ENCODE results near the gene SUGP2.

The SUGP2 gene

DNA sequence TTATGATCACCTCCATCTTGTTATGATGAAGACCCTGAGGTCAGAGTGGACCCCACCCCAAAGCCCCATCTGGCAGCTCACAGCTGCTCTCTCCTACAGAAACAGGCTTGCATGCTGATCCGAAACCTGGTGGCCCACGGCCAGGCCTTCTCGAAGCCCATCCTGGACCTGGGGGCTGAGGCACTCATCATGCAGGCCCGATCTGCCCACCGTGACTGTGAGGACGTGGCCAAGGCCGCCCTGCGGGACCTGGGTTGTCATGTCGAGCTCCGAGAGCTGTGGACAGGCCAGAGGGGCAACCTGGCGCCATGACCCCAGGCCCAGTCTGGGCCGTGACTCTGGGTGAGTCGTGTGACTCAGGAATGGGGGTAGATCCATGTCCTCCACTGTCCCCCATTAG is 24.0 kb upstream of the SUGP2 start:
- peaks cover 63% of the 10 kb centered on the region for H3K36me3 ChIP-seq (ENCODE audit: control insufficient read depth, insufficient read depth, low read length, severe bottlenecking)

DNA sequence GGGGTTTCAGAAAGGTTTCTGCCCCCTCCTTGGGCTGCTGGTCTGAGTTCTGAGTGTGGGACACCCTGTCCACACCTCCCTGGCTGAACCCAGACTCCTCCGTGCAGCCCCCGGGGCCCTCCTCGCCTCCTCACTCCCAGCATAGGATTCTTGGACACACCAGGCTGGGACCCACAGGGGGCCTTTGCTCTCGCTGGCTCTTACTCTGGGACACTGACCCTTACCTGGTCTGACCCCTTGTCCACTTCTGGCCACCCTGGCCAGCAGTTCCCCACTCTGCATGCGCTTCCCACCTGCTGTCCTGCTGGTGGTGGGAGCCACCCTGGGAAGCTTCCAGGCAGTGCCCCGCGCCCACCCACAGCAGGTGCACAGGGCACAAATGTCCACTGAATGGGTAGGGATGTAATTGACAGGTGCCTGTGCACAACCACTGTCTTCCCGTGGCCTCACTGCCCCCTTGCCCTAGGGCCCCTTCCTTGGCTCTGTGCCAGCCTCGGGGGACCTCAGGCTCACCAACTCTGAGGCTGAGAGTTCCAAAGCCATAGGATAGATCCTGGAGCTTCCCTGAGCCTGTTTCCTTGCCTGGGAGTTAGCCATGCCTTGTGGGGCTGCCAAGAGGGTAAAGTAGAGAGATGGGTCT is 23.4 kb upstream of the SUGP2 start:
- H3K4me3 ChIP-seq (ENCODE audit: low read length): no peak overlapping the region
- no peak for DNase-seq (ENCODE audit: low read depth)
- peaks cover 13% of the 10 kb centered on the region for H3K4me1 ChIP-seq (ENCODE audit: control insufficient read depth, insufficient read depth, low read length)
- no peak overlapping the region for H3K9ac ChIP-seq (ENCODE audit: low read length)
- no peaks in the 10 kb centered on the region for H3K27me3 ChIP-seq (replicated peaks; ENCODE audit: control insufficient read depth, insufficient read depth, low read length)
- no peaks in the 10 kb centered on the region for H3K9me3 ChIP-seq (ENCODE audit: control insufficient read depth, low read length)
- peaks cover 68% of the 10 kb centered on the region for H3K36me3 ChIP-seq (ENCODE audit: control insufficient read depth, insufficient read depth, low read length, severe bottlenecking)

More for the DNA sequence above, 24.0 kb upstream of the SUGP2 start:
- no peak for DNase-seq (ENCODE audit: low read depth)
- peaks cover 13% of the 10 kb centered on the region for H3K4me1 ChIP-seq (ENCODE audit: control insufficient read depth, insufficient read depth, low read length)
- H3K9ac ChIP-seq (ENCODE audit: low read length): no peak overlapping the region
- H3K27me3 ChIP-seq (replicated peaks; ENCODE audit: control insufficient read depth, insufficient read depth, low read length): no peaks in the 10 kb centered on the region
- H3K9me3 ChIP-seq (ENCODE audit: control insufficient read depth, low read length): no peaks in the 10 kb centered on the region
- H3K4me3 ChIP-seq (ENCODE audit: low read length): no peak overlapping the region

DNA sequence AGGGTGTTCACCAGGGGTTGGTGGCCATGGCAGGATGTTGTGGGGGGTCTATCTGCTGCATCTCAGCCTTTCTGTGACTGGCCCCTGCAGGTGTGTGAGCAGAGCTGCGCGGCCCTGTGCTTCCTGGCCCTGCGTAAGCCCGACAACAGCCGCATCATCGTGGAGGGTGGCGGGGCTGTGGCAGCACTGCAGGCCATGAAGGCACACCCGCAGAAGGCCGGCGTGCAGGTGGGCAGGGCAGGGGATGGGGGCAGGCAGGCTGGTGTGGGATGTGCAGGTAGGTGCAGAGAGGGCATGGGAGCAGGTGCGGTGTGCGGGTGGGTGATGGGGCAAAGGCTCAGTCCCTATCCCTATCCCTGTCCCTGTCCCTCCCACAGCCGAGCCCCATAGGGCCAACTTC is 22.4 kb upstream of the SUGP2 start:
- H3K4me3 ChIP-seq (ENCODE audit: low read length): no peak overlapping the region
- DNase-seq (ENCODE audit: low read depth): no peak
- peaks cover 10% of the 10 kb centered on the region for H3K4me1 ChIP-seq (ENCODE audit: control insufficient read depth, insufficient read depth, low read length)
- H3K27me3 ChIP-seq (replicated peaks; ENCODE audit: control insufficient read depth, insufficient read depth, low read length): no peaks in the 10 kb centered on the region
- H3K36me3 ChIP-seq (ENCODE audit: control insufficient read depth, insufficient read depth, low read length, severe bottlenecking): peaks cover 78% of the 10 kb centered on the region
- H3K9me3 ChIP-seq (ENCODE audit: control insufficient read depth, low read length): no peaks in the 10 kb centered on the region
- H3K9ac ChIP-seq (ENCODE audit: low read length): no peak overlapping the region

DNA sequence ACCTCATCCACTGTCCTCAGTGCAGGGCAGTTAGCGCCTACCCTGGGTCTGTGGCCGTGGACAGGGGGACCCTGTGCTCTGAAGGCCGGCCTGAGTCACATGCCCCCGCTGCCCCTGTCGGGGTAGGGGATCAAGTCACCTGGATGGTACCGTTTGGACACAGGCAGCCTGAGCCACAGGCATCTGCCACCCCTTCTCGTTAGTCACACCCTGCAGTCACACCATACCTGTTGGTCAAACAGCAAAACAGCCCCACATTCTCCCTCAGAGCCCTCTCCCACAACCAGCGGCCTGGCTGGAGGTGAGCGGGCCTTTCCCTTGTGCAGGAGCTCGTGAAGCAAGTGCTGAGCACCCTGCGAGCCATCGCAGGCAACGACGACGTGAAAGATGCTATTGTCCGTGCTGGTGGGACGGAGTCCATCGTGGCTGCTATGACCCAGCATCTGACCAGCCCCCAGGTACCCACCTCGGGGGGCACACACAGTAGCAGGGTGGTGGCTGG is 21.7 kb upstream of the SUGP2 start:
- Histone ChIP-seq H3K4me1 (ENCODE audit: control insufficient read depth, insufficient read depth, low read length) (peaks cover 10% of the 10 kb centered on the region), H3K9ac (ENCODE audit: low read length) (no peak overlapping the region), H3K9me3 (ENCODE audit: control insufficient read depth, low read length) (no peaks in the 10 kb centered on the region), H3K4me3 (ENCODE audit: low read length) (no peak overlapping the region), H3K36me3 (ENCODE audit: control insufficient read depth, insufficient read depth, low read length, severe bottlenecking) (peaks cover 78% of the 10 kb centered on the region), H3K27me3 (replicated peaks; ENCODE audit: control insufficient read depth, insufficient read depth, low read length) (no peaks in the 10 kb centered on the region)
- DNase-seq (ENCODE audit: low read depth): no peak

DNA sequence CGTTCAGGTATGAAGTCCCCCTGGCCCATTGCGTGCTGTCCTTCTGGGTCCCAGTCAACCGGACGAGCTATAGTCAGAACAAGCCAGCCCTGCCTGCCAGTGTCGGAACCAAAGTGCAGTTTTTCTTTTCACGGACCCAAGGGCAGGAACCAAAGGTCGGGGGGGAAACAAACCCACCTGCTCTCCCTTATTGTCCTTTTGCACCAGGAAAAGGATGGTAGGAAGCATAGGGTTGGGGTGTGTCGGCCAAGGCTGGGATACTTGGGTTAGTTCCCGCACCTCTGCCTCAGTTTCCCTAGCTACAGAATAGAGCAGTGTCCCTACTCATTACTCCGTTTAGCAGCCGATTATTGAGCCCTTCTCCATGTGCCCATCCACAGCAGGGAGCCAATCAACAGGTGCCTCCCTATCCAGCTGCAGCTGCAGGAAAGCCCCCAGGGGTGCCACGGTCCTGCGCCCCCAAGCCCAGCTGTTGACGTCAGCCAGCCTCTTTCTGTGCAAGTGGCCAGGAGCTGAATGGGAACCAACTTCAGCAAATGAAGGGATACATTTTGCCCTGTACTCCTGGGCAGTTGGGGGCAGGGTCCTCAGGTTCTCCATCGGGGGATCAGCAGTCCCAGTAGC is 21.1 kb upstream of the SUGP2 start:
- no peak overlapping the region for H3K9ac ChIP-seq (ENCODE audit: low read length)
- peaks cover 74% of the 10 kb centered on the region for H3K36me3 ChIP-seq (ENCODE audit: control insufficient read depth, insufficient read depth, low read length, severe bottlenecking)
- H3K4me3 ChIP-seq (ENCODE audit: low read length): no peak overlapping the region
- peaks cover 8% of the 10 kb centered on the region for H3K4me1 ChIP-seq (ENCODE audit: control insufficient read depth, insufficient read depth, low read length)
- H3K27me3 ChIP-seq (replicated peaks; ENCODE audit: control insufficient read depth, insufficient read depth, low read length): no peaks in the 10 kb centered on the region
- no peak for DNase-seq (ENCODE audit: low read depth)
- no peaks in the 10 kb centered on the region for H3K9me3 ChIP-seq (ENCODE audit: control insufficient read depth, low read length)

DNA sequence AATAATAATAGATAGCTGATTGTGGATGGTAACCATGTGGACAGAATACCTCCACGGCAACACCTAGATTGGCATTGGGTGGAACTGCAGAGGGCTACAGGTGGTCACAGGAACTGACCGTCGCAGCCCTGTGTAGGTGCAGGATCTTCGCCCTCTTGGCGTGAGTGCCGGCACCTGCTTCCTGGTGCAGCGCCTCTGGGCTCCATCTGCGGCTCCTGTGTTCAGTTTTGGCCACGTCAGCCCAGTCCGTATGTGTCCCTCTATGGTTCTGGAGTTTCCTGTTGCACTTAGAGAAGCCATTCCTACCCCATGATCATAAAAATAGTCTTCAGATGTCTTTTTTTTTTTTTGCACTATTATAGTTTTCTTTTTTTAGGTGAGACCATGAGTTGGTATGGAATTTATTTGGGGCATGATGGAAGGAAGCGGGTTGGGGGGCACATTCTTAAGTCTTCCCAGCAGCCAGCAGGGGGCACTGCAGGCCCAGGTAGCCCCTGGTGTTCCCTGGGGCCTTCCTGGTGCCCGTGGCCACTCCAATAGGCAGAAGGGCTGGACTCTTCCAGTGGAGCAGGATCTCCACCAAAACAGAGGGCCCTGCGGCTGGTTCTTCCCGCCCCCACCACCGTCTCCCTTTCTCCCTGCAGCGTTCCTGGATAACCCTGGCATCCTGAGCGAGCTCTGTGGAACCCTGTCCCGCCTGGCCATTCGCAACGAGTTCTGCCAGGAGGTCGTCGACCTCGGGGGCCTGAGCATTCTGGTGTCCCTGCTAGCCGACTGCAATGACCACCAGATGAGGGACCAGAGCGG is 20.4 kb upstream of the SUGP2 start:
- DNase-seq (ENCODE audit: low read depth): peak; percentile 61
- H3K36me3 ChIP-seq (ENCODE audit: control insufficient read depth, insufficient read depth, low read length, severe bottlenecking): peaks cover 67% of the 10 kb centered on the region
- no peaks in the 10 kb centered on the region for H3K9me3 ChIP-seq (ENCODE audit: control insufficient read depth, low read length)
- no peaks in the 10 kb centered on the region for H3K27me3 ChIP-seq (replicated peaks; ENCODE audit: control insufficient read depth, insufficient read depth, low read length)
- no peak overlapping the region for H3K9ac ChIP-seq (ENCODE audit: low read length)
- H3K4me1 ChIP-seq (ENCODE audit: control insufficient read depth, insufficient read depth, low read length): peaks cover 3% of the 10 kb centered on the region
- no peak overlapping the region for H3K4me3 ChIP-seq (ENCODE audit: low read length)

DNA sequence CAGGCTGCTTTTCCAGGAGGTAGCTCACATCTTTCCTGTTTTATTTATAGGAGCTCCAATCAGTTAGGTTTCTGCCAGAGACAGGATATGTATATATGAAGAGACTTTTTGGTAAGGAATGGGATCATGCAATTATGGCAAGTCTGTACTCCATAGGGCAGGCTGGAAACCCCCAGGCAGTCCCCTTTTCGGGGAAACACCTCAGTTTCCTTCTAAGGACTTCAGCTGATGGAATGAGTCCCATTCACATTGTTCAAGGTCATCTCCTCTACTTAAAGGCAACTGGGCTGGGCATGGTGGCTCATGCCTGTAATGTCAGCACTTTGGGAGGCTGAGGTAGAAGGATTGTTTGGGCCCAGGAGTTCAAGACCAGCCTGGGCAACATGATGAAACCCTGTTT is 19.6 kb upstream of the SUGP2 start:
- no peaks in the 10 kb centered on the region for H3K9me3 ChIP-seq (ENCODE audit: control insufficient read depth, low read length)
- no peak overlapping the region for H3K9ac ChIP-seq (ENCODE audit: low read length)
- H3K4me1 ChIP-seq (ENCODE audit: control insufficient read depth, insufficient read depth, low read length): peaks cover 3% of the 10 kb centered on the region
- no peak for DNase-seq (ENCODE audit: low read depth)
- no peaks in the 10 kb centered on the region for H3K27me3 ChIP-seq (replicated peaks; ENCODE audit: control insufficient read depth, insufficient read depth, low read length)
- no peak overlapping the region for H3K4me3 ChIP-seq (ENCODE audit: low read length)
- H3K36me3 ChIP-seq (ENCODE audit: control insufficient read depth, insufficient read depth, low read length, severe bottlenecking): peaks cover 62% of the 10 kb centered on the region

DNA sequence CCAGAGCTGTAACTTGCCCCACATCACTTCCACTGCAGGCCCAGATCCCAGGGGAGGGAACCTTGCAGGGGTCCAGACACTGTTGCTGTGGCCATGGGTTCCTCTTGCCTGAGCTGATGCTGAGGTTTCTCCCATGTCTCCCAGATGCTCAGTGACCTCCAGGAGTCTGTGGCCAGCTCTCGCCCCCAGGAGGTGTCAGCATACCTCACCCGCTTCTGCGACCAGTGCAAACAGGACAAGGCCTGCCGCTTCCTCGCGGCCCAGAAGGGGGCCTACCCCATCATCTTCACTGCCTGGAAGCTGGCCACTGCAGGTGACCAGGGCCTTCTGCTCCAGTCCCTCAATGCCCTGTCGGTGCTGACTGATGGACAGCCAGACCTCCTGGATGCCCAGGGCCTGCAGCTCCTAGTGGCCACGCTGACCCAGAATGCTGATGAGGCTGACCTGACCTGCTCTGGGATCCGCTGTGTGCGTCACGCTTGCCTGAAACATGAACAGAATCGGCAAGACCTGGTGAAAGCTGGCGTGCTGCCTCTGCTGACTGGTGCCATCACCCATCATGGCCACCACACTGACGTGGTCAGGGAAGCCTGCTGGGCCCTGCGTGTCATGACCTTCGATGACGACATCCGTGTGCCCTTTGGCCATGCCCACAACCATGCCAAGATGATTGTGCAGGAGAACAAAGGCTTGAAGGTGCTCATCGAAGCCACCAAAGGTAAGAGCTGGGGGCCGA is 18.3 kb upstream of the SUGP2 start:
- DNase-seq (ENCODE audit: low read depth): no peak
- H3K27me3 ChIP-seq (replicated peaks; ENCODE audit: control insufficient read depth, insufficient read depth, low read length): no peaks in the 10 kb centered on the region
- peaks cover 10% of the 10 kb centered on the region for H3K4me1 ChIP-seq (ENCODE audit: control insufficient read depth, insufficient read depth, low read length)
- peaks cover 52% of the 10 kb centered on the region for H3K36me3 ChIP-seq (ENCODE audit: control insufficient read depth, insufficient read depth, low read length, severe bottlenecking)
- no peak overlapping the region for H3K9ac ChIP-seq (ENCODE audit: low read length)
- H3K9me3 ChIP-seq (ENCODE audit: control insufficient read depth, low read length): no peaks in the 10 kb centered on the region
- no peak overlapping the region for H3K4me3 ChIP-seq (ENCODE audit: low read length)

DNA sequence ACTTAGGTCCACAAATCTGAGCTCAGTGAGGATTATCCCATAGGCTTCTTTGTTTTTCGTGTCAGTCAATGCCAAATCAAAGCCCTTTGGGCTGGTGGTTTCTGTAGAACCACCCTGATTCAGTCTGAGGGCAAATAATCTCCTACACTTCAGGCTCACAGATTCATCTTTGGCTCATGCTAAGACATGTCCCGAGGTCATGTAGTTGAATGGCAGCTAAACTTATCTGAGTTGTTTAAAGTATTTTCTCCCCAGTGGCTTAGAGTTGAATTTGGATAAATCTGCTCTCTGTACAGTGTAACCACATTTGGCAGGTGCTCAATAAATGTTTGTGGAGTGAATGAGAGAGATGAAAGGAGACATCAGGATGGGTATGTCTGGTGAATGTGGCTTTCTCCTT is 17.4 kb upstream of the SUGP2 start:
- peaks cover 10% of the 10 kb centered on the region for H3K4me1 ChIP-seq (ENCODE audit: control insufficient read depth, insufficient read depth, low read length)
- no peaks in the 10 kb centered on the region for H3K9me3 ChIP-seq (ENCODE audit: control insufficient read depth, low read length)
- DNase-seq (ENCODE audit: low read depth): no peak
- no peaks in the 10 kb centered on the region for H3K27me3 ChIP-seq (replicated peaks; ENCODE audit: control insufficient read depth, insufficient read depth, low read length)
- H3K4me3 ChIP-seq (ENCODE audit: low read length): no peak overlapping the region
- no peak overlapping the region for H3K9ac ChIP-seq (ENCODE audit: low read length)
- peaks cover 48% of the 10 kb centered on the region for H3K36me3 ChIP-seq (ENCODE audit: control insufficient read depth, insufficient read depth, low read length, severe bottlenecking)

DNA sequence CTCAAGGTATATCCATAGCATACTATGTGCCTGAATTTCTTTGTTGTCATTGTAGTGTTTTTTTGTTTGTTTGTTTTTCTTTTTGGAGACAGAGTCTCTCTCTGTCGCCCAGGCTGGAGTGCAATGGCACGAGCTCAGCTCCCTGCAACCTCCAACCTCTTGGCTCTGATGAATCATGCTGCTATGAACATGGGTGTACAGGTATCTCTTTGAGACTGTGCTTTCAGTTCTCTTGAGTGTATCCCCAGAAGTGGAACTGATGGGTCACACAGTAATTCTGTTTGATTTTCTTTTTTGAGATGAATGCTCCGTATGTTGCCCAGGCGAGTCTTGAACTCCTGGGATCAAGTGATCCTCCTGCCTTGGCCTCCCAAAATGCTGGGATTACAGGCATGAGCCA is 16.8 kb upstream of the SUGP2 start:
- Histone ChIP-seq H3K36me3 (ENCODE audit: control insufficient read depth, insufficient read depth, low read length, severe bottlenecking) (peaks cover 42% of the 10 kb centered on the region), H3K9ac (ENCODE audit: low read length) (no peak overlapping the region), H3K4me1 (ENCODE audit: control insufficient read depth, insufficient read depth, low read length) (peaks cover 10% of the 10 kb centered on the region), H3K9me3 (ENCODE audit: control insufficient read depth, low read length) (no peaks in the 10 kb centered on the region), H3K27me3 (replicated peaks; ENCODE audit: control insufficient read depth, insufficient read depth, low read length) (no peaks in the 10 kb centered on the region), H3K4me3 (ENCODE audit: low read length) (no peak overlapping the region)
- no peak for DNase-seq (ENCODE audit: low read depth)

DNA sequence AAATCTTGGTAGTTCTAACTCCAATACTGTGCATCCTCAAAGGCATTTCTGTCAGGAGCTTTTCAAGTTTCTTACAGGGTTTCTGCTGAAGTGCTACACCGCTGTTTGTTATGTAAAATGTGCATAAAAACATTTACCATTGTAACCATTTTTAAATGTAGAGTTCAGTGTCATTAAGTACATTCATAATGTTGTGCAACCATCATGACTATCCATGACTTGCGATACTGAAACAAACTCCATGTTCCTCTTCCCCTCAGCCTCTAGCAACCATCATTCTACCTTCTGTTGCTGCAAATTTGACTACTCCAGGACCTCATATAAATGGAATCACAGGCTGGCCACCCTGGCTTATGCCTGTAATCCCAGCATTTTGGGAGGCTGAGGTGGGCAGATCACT is 16.1 kb upstream of the SUGP2 start:
- Histone ChIP-seq H3K36me3 (ENCODE audit: control insufficient read depth, insufficient read depth, low read length, severe bottlenecking) (peaks cover 40% of the 10 kb centered on the region), H3K9me3 (ENCODE audit: control insufficient read depth, low read length) (no peaks in the 10 kb centered on the region), H3K9ac (ENCODE audit: low read length) (no peak overlapping the region), H3K4me3 (ENCODE audit: low read length) (no peak overlapping the region), H3K4me1 (ENCODE audit: control insufficient read depth, insufficient read depth, low read length) (peaks cover 10% of the 10 kb centered on the region), H3K27me3 (replicated peaks; ENCODE audit: control insufficient read depth, insufficient read depth, low read length) (no peaks in the 10 kb centered on the region)
- DNase-seq (ENCODE audit: low read depth): no peak
